HT-29 (cell line): ENCODE results near the gene MYEOV. TPM values are rescaled to one million over a fixed set of nuclear protein-coding genes. Genes with fewer than 3 reads are reported as not detected.

Experiments used
- DNase-seq: peaks from one replicate; pipeline ENCODE4 v3.0.0-alpha.2; 2015; ENCODE audit warnings: low spot score
- total RNA-seq: library from RNA; depleted of rRNA; stranded (reverse); fragments of >200 nt; shearing (Covaris generic); gene quantifications from 2 replicates; pipeline ENCODE4 v1.2.3, GENCODE V29; 2014

The MYEOV gene
- total RNA-seq, 1 experiment from 2014 or later = 98.4 TPM

DNA sequence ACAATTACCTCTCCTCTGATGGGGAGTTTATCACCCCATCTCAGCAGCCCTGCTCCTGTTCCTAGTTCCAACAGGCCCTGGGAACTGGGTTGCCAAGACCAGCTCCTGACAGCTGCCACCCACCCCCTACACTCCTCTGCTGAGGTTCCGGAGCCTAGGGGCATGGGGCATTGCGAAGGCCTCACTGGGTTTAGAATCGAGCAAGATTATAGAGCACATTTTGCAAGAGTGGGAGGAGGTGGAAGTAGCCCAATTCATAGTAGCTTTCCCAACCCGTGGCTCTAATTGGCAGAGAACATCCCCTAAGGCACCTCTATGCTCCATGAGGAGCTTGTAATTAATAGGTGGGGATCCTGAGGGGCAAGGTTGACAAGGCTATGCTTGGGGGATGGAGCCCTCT, 23.0 kb downstream of the MYEOV start:
- no peak for DNase-seq

DNA sequence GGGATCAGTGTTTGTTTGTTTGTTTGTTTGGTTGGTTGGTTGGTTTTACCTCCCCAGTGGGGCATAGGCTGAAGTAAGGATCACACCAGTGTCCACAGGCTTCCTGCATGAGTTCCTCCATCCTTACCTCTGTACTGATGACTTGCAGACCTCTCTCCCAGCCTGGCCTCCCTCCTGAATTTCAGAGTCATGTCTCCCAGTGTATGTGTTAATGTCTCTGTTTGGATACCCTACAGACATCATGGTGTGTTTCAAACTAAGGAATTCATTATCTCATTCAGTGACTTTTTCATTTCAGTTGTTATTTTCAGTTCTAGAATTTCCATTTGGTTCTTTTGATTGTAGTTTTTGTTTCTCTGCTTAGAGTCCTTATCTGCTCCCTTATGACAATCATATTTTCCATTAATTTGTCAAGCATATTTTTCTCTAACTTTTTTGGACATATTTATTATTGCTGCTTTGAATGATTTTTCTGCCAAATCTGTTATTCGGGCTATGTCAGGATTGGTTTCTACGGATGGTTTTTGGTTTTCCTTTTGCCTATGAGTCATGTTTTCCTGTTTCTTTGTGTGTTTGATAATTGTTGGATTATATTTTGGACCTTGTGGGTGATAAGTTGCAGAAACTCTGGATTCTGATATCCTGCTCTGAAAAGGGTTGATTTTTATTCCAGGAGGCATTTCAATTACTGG, 23.6 kb downstream of the MYEOV start:
- no peak for DNase-seq

DNA sequence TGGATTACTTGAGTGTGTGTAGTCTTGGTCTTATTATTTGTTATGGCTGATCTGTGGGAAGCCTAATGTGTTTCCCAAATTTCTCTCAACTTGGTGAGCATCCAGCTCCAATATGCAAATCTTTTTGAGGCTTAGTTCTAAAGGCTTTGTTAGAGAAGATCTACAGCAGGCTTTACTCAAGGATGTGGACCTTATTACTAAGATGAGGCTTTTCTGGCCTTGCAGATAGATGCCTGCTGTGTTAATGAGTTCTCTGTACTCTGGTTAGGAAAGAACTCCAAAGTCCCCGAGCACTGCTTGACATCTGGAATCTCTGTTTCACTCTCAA, 24.1 kb downstream of the MYEOV start:
- no peak for DNase-seq

DNA sequence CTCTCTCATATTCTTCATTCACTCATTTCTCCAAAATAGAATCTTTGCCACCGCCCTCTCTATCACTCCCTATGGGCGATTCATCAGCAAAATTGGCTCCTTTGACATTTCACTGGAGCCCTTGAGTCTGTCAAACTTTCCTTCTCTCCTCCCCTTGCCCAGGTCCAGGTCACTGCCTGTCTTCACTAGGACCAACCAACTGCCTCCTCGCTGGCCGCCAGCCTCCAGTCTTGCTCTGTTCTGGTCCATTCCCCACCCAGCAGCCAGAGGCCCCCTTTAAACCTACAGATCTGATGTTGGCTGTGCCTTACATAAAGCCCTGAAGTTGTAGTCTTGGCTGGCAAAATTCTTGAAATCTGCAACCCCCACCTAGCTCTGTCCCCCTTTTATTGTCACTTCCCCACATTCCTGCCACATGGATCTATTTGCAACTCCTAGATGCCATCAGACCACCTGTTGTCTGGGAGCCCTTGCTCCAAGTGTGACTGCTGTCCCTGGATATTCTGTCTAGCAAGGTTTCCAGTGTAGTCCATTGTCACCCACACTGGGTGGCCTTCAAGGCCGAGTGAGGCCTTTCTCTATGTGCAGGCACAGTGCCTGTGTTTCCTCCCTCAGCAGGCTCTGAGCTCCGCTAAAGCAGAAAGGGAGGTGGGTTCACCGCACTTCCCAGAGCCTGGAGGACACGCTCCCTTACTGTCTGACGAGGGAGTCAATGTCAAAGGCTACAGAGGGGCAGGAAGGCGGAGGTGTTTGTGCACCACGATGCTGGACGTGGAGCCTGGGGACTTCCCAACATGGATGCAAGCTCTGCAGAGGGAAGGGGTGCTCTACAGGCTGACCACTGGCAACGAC, 25.5 kb downstream of the MYEOV start:
- no peak for DNase-seq

DNA sequence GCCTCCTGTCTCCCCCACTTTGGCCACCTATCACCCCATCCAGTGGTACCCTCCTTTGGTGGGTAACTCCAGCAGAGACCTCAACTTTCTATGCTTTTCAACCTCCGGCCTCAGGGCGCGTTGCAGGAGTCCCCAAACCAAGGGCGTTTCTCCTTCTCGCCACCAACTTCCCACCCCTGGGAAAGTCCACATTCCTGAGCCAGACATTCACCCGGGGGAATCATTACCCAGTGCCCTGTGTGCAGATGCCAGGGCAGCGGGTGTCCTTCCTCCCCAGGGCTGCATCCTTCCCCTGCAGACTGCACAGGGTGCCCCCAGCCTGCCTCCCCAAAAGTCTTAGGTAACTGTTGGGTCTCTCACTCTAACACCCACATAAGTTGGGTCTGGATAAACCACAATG, 26.4 kb downstream of the MYEOV start:
- DNase-seq = no peak

DNA sequence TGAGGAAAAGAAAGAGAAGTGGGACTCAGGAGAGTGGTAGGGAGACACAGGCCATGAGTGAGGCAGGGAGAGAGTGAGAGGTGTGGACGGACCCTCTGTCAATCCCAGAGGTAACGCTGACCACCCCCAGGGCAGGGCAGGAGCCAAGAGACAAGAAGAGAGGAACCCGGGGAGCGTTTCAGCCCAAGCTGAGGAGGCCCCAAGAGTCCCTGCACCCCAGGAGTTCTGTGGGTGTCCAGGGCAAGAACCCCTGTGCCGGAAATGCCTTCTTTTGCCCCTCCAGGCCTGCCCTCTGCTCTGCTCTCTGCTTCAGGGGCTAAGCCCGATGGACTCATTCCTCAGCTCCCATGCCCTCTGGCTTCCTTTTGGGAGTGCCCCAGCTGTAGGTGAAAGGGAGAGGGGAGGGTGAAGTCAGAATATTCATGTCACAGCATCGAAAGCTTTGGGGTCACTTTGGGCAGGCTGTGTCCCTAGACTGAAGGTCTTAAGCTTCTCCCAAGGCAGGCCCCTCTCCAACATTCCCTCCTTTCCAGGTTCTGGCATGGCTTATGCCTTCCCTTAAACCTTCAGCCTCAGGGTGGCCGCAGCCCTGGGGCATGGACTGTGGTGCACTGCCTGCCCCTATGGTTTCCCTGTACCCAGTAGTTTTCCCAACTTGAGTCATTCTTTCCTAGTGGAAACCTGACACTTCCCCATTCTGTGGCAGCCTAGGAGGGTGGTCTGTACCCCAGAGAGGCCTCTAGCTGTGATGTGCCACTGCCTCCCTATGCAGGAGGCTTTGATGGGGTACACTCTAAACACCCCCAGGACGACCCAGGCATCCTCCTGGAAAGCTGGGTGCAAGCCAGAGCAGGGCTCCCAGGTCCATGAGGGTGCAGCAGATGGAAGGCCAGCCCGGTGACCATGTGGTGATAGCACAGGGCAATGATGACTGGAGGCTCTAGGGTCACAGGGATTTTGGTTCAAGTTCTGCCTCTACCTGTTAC, 27.1 kb downstream of the MYEOV start:
- no peak for DNase-seq

DNA sequence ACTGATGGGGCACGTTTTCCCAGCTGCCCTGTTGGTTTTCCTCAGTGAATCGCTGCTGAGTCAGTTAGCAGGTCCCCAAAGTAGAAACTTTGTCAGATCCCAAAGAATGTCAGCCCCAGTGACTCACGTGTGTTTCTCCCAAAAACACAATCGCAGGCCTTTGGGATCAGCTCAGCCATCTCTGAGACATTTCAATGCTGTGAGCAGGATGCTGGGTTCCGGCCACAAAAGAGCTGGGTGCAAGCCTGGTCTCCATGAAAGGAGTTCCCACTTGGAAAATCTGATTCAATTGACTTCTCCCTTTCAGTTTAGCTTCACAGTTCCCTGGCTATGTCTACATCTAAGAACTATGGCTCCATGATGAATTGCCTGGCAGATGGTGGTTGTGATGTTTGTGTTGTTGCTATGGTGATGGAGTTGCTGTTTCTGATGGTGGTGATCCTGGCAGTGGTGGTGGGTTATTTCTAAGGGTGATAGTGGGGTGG, 28.0 kb downstream of the MYEOV start:
- no peak for DNase-seq

DNA sequence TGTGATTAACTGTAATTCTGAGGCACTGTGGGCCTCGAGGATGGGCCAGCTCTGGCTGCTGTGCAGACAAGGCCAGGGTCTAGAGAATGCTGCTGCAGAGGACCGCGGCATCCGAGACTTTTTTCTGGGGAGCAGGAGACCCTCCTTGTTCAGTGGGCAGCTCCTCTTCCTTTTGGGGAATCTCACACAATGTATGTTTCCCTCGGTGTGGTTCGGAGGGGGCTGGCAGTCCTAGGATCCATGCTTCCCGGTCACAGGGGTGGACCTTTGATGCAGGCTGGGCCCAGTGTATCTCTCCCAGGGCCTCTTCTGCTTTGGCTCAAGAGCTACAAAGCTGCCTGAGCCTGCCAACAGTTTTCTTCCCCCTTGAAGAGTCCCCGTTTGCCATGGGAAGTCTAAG, 31.5 kb downstream of the MYEOV start:
- no peak for DNase-seq

DNA sequence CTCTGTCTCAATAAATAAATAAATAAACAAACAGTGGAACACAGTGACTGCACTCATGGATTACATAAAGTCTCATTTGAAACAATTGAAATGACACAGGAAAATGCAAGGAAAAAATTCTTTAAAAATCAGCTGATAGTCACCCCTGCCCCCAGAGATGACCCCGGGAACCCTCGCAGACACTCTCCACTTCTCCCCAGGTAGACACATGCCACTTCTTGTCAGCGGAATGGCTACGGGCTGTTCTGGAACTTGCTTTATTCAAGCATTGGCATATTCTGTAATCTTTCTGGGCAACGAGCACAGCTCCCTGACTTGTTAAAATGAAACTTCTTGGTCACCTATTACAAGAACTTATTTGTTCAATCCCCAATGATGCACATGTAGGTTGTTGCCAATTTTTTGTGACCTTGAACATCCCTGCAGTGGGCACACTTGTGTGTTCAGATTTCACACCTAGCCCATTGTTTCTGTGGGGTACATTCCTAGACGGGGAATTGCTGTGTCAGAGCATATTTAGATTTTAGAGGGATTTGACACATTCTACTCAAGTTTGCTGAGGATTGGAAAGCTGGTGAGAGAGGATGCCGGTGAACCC, 32.8 kb downstream of the MYEOV start:
- no peak for DNase-seq

DNA sequence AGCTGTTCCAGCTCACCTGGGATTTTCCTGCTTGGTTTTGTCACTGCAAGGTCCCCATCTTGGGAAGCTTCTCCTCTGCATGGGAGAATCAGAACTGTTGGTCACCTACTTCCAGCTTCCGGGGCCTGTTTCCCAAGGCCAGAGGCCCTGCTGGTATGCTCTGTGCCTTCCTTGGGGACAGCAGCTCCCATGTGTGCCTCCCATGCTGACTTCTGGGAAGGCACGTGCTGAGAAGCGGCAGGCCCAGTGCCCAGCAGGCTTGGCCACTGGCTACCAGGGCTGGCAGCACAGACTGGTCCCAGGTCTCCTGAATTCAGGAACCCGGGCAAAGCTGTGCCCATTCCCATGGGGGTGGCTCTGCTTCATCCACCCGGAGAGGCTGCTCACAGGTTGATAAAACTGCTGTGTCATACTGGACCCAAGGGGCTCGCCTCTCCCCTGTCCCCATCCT, 33.8 kb downstream of the MYEOV start:
- no peak for DNase-seq

DNA sequence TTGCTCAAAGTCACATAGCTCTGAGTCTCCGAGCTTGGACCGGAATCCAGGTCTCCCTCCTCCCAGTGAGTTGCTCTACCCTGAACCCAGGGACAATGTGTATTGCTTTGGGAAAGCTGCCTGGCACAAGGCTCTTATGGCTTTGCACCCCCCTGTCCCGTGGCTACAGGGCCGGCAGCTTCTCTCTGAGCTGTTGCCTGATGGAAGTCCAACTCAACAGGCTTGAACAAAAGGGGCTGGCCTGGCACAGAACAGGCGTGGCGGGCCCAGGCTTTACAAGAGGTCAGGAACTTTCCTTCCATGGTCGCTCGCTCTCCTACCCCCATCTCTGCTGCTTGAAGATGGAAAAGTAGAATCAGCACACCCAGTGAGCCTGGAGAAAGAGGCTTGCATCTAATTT, 34.3 kb downstream of the MYEOV start:
- no peak for DNase-seq

DNA sequence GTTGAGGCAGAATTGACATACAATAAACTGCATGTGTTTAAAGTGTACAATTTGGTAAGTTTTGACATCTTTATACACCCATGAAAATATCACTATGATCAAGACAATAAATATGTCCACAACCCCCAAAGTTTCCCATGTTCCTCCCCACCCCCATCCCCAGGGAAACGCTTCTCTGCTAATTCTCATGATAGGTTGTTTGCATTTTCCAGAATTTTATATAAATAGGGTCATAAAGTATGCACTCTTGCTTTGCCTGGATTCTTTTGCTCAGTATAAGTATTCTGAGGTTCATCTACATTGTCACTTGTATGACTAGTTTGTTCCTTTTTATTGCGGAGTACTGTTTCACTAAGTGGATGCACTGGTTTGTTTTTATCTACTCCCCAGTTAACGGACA, 35.6 kb downstream of the MYEOV start:
- DNase-seq = no peak

DNA sequence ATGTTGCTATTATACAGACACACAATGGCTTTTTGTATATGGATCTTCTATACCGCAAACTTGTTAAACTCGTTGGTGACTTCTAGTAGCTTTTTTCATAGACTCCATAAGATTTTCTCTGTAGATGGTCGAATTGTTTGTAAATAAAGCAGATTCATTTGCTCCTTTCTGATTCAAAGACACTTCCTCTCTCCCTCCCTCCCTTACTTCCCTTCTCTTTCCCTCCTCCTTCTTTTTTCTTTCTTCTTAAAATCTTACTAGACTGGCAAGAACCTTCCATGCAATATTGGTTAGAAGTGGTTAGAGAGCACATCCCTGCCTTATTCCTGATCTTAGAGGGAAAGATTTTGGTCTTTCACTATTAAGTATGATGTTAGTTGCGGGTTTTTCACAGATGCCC, 36.4 kb downstream of the MYEOV start:
- no peak for DNase-seq

DNA sequence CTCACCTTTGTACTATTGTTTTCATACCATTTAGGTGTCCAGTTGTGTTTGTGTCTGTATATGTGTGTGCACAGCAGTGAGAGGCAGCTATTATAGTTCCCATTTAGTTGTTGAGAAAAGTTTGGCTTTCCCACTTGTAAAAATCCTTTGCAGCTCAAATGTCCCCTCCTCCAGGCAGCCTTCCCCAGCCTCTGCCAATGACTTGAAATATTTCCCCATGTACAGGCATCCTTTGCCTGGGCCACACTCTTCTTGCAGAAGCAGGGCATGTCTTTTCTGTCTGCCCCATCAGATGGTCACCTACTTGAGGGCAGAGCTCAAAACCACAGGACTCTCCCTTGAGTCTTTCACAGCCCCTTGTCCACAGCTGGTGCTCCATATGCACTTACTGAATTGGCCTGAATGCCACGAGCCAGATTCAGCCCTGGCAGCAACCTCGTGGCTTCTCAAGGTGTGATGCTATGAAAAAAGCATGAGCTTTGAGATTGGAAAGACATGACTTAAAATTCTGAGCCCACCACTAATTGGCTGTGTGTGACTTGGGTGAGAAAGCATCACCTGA, 39.3 kb downstream of the MYEOV start:
- DNase-seq = no peak

DNA sequence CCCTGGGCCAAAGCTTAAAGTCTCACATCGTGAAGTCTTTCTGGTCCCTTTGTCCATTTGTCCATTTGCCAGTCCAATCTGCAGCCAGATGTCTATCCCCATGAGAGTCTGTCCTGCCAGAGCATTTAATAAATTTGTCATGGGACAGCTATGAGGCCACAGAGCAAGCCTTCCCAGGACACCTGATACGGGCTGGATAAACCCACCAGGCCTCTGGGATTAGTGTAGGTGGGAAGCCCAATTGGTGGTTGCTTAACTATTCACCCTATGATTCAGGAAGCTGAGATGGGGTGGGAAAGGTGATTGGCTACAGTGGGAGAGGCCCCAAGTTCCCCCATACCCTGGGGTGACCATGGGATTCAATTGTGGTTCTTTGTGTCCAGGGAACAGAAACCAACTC, 39.9 kb downstream of the MYEOV start:
- DNase-seq = no peak

DNA sequence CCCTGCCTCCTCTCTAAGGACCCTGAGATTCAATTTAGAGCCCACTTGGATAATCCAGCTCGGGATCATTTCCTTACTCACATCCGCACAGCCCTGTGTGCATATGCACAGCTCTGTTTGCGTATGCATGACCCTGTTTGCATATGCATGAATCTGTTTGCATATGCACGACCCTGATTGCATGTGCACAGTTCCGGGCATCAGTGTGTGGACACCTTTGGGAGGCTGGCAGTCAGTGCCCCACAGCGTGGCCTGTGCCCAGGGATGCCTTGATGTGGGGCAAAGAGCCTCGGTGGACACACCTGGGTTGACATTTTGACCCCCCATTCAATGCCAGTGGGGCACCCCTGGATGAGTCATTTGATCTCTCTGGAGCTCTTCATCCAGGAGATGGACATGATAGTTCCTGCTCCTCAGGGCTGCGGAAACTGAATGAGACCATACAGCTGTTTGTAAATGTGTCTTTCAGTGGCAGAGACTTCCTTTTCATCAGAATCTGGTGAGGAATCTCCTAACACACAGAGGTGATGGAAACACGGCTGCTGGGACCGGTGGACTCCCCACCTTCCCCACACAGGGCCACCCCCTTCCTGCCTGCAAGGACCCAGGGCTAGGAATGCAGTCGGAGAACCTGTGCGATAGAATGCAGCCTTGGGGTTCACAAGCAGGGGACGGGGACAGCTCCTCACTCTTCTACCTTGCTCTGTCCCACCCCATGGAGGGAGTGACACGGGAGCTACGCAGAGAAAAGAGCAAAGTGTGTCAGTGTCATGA, 41.2 kb downstream of the MYEOV start:
- no peak for DNase-seq

DNA sequence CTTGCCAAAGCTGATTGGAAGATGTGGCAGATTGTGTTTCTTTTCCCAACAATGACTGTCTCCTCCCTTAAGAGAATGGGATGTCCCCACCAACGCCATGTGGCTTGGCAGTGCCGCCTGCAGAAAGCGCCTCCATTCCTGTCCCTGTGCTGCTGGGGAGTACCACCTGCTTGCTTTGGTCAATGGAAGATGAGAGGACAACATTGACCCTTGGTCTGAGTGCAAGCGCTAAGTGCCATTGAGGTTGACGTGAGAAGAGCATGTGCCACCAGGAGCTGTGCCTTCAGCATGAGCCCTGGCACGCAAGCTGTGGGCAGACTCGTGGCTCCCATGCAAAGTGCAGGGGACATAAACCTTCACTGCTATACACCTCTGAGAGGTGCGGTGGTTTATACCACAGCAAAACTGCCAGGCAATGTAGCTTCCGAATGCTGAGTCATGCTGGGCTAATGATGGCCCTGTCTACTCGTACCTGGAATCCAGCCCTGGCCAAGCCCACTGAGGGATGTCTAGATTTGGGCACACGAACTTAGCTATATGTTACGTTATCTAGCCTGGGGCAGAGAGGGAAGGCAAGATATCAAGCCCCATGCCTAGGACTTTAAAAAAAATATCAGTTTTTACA, 41.9 kb downstream of the MYEOV start:
- no peak for DNase-seq

DNA sequence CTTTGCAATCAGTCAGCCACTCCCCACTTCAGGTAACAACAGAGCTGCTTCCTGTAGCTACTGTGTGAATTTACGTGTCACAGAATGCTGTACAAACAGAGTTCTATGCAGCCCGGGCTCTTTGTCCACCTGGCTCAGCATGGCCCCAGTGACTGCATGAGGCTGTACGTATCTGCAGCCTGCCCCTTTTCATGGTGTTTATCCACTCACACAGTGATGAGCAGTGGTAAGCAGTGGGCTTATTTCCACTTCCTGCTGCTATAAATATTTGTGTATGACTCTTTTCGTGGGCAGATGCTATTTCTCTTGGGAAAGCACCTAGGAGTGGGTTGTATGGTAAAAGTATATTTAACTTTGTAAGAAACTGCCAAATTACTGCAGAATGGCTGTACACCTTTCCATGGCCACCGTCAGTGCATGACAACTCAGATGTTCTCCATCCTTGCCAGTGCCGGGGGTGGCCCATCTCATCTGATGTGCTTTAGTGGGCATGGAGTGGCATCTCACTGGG, 43.3 kb downstream of the MYEOV start:
- no peak for DNase-seq

DNA sequence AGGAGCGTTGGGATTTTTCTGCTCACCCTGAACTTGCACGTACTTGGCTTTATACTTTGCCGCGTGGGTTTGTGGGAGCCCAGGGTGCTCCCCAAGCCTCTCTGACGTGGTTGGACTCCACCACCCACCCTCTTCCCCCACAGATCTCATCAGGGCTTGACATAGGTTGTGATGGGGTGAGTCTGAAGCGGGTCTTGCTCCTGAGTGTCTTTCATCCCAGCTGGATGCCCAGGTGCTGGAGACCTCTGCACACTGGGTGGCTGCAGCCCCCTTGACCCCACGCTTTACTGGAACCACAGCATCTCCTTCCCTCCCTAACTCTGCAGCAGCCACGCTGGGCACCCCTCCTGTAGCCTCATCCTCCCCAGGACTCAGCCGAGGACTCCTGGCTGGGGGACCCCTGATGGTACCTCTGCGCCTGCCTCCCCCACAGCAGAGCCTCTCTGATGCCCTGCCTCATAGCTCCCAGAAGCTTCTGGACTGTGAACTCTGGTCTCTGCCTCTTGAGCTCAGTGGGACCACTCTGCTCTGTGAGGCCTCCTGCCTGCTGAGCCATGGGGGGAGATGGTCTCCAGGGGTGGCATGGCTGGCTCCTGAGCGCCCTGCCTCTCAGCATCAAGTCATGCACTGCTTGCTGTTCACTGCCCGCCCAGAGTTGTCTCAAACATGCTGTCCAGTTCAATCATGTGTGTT, 45.2 kb downstream of the MYEOV start:
- DNase-seq = no peak
